Measurements from ENCODE around the gene KRT222.

KRT222 gene

DNA sequence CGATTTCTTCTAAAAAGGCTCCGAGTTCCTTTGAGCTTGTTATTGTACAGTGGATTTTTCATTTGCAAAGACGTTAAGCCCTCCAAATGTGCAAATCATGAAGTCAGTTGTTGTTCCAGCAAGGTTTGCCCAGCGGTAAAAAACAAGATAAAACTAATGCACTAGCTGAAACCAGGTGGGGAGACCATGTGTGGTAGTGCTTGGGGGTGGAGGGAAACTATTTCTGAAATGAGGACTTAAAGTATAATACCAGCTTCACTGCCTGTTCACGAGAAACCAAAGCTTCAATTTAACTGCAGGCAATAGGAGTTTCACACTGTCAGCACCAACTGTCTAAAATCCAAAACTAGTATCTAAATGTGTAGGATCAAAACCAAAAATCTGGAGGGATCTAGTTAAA, 39.7 kb downstream of the KRT222 start:
- Histone ChIP-seq H3K27ac (ENCODE audit: low read depth, low read length) (no peak overlapping the region), H3K9me3 (ENCODE audit: insufficient read depth, low read depth, low read length) (no peaks in the 10 kb centered on the region), H3K27me3 (ENCODE audit: insufficient read depth, low read length) (no peaks in the 10 kb centered on the region), H3K4me3 (ENCODE audit: low read length) (no peak overlapping the region), H3K9ac (ENCODE audit: low read depth, low read length) (no peak overlapping the region), H3K36me3 (ENCODE audit: insufficient read depth, low read length) (peaks cover 33% of the 10 kb centered on the region), H3K4me1 (ENCODE audit: insufficient read depth, low read length) (no peaks in the 10 kb centered on the region)
- WGBS: 86% methylated on average over 4 of the region's 5 CpGs

DNA sequence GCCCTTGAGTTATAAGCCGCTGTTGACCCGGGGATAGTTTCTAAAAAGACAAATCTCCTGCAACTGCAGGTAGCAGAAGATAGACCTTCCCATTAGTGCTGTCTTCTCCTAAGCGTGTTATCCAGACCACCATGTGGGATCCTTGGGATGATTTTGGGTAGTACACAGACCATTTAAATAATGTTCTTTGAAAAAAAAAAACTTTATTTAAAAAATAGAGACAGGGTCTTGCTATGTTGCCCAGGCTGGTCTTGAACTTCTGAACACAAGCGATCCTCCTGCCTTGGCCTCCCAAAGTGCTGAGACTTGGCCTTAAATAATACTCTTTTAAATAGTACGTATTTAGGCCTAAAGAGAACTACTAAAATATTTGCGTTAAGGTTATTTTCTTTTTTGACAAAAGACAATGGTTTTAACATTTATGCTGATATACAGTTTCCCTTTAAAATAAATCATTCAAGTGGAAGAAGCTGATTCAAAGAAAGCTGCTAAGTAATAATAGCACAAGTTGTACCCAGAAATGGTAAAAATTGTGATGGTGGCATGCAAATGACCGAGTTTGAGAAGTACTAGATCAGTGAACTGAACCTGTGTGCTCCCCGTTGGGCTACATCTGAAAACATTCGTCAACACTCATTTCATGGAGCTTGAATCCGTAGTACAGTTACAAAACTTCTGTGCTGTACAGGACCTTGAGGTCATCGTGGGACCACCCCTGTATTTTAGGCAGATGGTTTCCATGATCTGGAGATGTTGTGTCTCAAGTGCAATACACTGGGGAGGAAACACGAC, 41.4 kb downstream of the KRT222 start:
- no peak overlapping the region for H3K4me3 ChIP-seq (ENCODE audit: low read length)
- 95% methylated on average over 9 of the region's 12 CpGs for WGBS
- H3K27me3 ChIP-seq (ENCODE audit: insufficient read depth, low read length): no peaks in the 10 kb centered on the region
- H3K4me1 ChIP-seq (ENCODE audit: insufficient read depth, low read length): no peaks in the 10 kb centered on the region
- H3K36me3 ChIP-seq (ENCODE audit: insufficient read depth, low read length): peaks cover 16% of the 10 kb centered on the region
- no peak overlapping the region for H3K9ac ChIP-seq (ENCODE audit: low read depth, low read length)
- no peaks in the 10 kb centered on the region for H3K9me3 ChIP-seq (ENCODE audit: insufficient read depth, low read depth, low read length)
- no peak overlapping the region for H3K27ac ChIP-seq (ENCODE audit: low read depth, low read length)

DNA sequence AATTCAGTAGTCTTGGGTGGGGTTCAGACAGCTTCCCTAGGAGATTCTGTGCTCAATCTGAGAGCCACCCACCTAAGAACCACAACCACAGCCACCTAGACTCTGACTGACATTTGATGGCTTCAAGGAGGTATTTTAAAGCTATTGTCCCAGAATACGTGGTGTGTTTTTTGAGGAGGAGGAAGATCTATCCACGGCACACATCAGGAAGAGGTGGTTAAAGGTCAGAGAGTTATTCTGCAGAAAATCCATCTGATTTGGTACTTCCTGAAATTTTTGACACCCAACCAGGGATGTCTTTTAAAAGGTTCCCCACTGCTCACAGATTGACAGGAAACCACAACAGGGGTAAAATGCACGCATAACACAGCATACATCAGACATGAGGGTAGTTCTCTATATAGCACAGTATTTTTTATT, 42.5 kb downstream of the KRT222 start:
- WGBS: 89% methylated on average over 2 of the region's 3 CpGs
- H3K9me3 ChIP-seq (ENCODE audit: insufficient read depth, low read depth, low read length): no peaks in the 10 kb centered on the region
- no peak overlapping the region for H3K27ac ChIP-seq (ENCODE audit: low read depth, low read length)
- peaks cover 5% of the 10 kb centered on the region for H3K36me3 ChIP-seq (ENCODE audit: insufficient read depth, low read length)
- no peak overlapping the region for H3K9ac ChIP-seq (ENCODE audit: low read depth, low read length)
- no peak overlapping the region for H3K4me3 ChIP-seq (ENCODE audit: low read length)
- H3K27me3 ChIP-seq (ENCODE audit: insufficient read depth, low read length): no peaks in the 10 kb centered on the region
- no peaks in the 10 kb centered on the region for H3K4me1 ChIP-seq (ENCODE audit: insufficient read depth, low read length)

DNA sequence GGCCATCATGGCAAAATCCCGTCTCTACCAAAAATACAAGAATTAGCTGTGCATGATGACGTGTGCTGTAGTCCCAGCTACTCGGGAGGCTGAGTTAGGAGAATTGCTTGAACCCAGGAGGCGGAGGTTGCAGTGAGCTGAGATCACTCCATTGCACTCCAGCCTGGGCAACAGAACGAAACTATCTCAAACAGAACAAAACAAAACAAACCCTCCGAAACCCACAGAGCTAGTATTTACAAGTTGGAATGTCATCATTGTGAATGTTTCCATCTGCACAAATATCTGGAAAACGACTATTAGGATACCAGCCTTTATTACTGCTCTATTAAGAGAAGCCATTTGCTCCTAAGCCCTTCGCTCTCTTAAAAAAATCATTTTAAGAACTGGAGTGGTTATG, 43.4 kb downstream of the KRT222 start:
- no peaks in the 10 kb centered on the region for H3K27me3 ChIP-seq (ENCODE audit: insufficient read depth, low read length)
- H3K4me1 ChIP-seq (ENCODE audit: insufficient read depth, low read length): no peaks in the 10 kb centered on the region
- H3K9ac ChIP-seq (ENCODE audit: low read depth, low read length): no peak overlapping the region
- H3K4me3 ChIP-seq (ENCODE audit: low read length): no peak overlapping the region
- H3K27ac ChIP-seq (ENCODE audit: low read depth, low read length): no peak overlapping the region
- H3K36me3 ChIP-seq (ENCODE audit: insufficient read depth, low read length): no peaks in the 10 kb centered on the region
- H3K9me3 ChIP-seq (ENCODE audit: insufficient read depth, low read depth, low read length): no peaks in the 10 kb centered on the region
- WGBS: 92% methylated on average over 8 of the region's 8 CpGs

DNA sequence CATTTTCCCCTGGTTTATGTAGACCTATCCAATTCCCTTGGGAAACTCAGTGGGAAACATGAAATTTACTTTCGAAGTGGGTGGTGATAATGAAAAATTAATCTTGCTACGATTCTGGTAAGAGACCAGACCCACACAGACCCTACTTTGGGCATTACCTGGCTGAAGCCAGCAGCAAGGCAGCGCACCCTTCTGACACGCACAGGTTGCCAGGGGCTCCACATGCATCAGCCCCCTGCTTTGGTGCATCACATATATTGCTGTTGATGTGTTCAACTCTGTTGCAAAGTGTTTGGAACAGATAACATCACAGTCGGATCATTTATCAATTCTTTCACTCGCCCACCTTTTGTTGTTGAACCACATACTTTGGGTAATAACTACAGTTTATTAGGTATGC, 44.0 kb downstream of the KRT222 start:
- H3K27ac ChIP-seq (ENCODE audit: low read depth, low read length): no peak overlapping the region
- H3K9ac ChIP-seq (ENCODE audit: low read depth, low read length): no peak overlapping the region
- H3K4me3 ChIP-seq (ENCODE audit: low read length): no peak overlapping the region
- WGBS: 97% methylated on average over 6 of the region's 6 CpGs
- no peaks in the 10 kb centered on the region for H3K27me3 ChIP-seq (ENCODE audit: insufficient read depth, low read length)
- no peaks in the 10 kb centered on the region for H3K36me3 ChIP-seq (ENCODE audit: insufficient read depth, low read length)
- no peaks in the 10 kb centered on the region for H3K9me3 ChIP-seq (ENCODE audit: insufficient read depth, low read depth, low read length)
- no peaks in the 10 kb centered on the region for H3K4me1 ChIP-seq (ENCODE audit: insufficient read depth, low read length)

DNA sequence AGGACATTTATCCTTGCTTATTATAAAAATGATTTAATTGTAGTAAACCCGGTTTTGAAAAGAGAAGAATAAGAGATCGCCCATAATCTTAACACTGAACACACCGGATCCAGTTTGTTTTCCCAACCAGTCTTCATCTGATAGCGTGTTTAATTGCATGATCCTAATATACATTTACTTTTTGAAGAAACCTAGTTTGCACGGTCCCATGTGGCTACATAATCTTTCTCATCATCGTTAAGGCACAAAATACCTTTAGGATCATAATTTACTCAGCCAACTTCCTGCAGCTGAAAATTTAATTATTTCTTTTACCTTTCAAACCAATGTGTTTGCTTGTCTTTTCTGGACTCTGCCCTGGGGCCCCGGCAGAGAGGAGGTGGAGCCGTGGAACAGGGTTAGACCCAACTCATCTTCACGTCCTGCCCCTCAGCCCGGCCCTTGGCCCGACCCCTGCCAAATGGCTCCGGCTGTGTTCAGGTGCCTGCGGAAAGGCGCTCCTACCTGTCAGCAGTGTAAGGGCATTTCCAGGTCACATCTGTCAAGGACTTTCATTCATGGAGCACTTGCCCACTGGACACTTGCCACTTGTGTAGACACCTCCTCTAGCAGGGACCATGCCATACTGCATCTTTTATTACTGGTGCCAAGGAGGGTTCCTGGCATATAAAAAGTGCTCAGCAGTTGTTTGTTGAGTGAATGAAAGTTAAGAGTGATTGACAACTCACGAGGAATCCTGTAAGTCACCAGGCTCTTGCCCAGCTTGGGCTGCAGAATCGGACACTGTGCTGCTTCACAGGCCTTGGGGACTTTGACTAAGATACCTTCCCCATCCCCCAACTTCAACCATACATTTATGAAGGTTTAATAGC, 46.0 kb downstream of the KRT222 start:
- H3K9me3 ChIP-seq (ENCODE audit: insufficient read depth, low read depth, low read length): no peaks in the 10 kb centered on the region
- no peaks in the 10 kb centered on the region for H3K4me1 ChIP-seq (ENCODE audit: insufficient read depth, low read length)
- no peak overlapping the region for H3K27ac ChIP-seq (ENCODE audit: low read depth, low read length)
- no peak overlapping the region for H3K4me3 ChIP-seq (ENCODE audit: low read length)
- H3K9ac ChIP-seq (ENCODE audit: low read depth, low read length): no peak overlapping the region
- no peaks in the 10 kb centered on the region for H3K36me3 ChIP-seq (ENCODE audit: insufficient read depth, low read length)
- H3K27me3 ChIP-seq (ENCODE audit: insufficient read depth, low read length): no peaks in the 10 kb centered on the region
- 79% methylated on average over 14 of the region's 16 CpGs for WGBS

DNA sequence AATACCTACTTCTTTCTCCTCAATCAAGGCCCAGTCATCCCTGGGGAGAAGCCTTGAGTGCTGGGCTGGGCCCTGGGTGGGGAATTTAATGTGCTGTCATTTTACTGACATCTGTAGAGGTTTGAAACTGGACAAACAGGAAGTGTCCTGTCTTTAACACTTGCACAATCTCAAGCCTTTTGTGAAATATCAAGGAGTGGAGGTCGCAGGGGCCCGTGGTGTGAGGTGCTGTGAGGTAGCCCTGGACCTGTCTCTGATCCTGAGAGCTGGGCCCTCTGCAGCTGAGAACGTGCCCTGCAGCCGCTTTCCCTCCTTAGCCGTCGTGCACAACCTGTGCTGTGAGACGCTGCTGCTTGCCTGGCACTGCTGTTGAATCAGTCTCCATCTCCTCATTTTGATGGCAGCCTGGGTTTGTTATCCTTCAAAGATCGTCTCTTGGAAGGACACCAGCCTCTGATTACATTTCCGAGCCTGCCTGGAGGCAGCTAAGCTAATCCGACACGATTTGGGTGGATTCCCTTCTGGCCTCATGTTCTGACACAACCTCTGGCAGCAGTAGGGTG, 47.2 kb downstream of the KRT222 start:
- H3K4me3 ChIP-seq (ENCODE audit: low read length): no peak overlapping the region
- H3K27me3 ChIP-seq (ENCODE audit: insufficient read depth, low read length): no peaks in the 10 kb centered on the region
- H3K4me1 ChIP-seq (ENCODE audit: insufficient read depth, low read length): no peaks in the 10 kb centered on the region
- H3K9ac ChIP-seq (ENCODE audit: low read depth, low read length): no peak overlapping the region
- no peaks in the 10 kb centered on the region for H3K9me3 ChIP-seq (ENCODE audit: insufficient read depth, low read depth, low read length)
- no peaks in the 10 kb centered on the region for H3K36me3 ChIP-seq (ENCODE audit: insufficient read depth, low read length)
- H3K27ac ChIP-seq (ENCODE audit: low read depth, low read length): no peak overlapping the region
- 77% methylated on average over 11 of the region's 11 CpGs for WGBS

DNA sequence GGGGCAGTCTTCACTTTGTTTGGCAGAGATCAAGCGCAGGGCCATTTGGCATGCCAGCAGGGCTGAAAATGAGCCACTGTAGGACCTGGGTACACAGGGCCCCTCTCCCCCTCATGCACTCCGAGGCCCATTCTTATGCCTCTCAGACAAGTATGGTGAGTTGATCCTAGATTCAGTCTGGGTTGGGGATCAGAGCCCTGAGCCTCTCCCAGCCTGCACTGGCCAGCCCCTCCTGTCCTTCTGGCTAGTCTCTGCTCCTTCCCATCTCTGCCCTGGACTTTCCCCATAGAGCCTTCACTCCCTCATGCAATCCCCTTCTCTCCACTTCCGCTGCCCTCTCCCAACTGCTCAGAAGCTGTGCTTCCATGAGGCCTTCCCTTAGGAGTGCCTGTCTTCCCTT, 48.4 kb downstream of the KRT222 start:
- WGBS: 95% methylated on average over 3 of the region's 3 CpGs
- no peaks in the 10 kb centered on the region for H3K27me3 ChIP-seq (ENCODE audit: insufficient read depth, low read length)

DNA sequence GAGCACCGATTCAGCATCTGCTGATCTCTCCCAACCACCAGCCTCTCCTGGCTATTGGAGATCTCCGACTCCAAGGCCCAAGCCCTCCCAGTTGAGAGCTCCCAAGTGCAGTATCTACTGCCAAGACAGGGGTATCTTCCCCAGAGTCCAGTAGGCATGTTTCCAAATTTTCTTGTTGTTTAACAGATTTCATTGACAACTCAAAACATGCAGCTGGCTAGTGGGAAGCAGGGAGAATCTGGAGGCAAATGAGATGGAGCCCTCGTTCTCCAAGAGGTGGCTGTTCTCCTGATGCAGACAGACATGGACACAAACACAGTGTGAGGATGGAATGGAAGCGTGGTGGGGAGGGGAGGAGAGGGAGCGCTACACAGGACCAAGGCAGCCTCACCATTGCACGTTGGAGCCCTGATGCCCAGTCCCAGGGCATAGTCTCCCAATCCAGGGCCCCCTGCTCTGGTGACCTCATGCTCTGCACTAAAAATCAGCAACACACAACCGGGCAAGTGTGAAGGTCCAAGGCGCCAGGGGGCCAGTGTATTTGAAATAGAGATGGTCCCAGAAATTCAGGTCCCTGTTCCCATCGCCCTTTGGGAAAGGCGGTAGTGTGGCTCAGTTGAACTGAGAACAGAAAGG, 49.0 kb downstream of the KRT222 start:
- Histone ChIP-seq H3K4me1 (ENCODE audit: insufficient read depth, low read length) (no peaks in the 10 kb centered on the region), H3K9ac (ENCODE audit: low read depth, low read length) (no peak overlapping the region), H3K36me3 (ENCODE audit: insufficient read depth, low read length) (no peaks in the 10 kb centered on the region), H3K9me3 (ENCODE audit: insufficient read depth, low read depth, low read length) (no peaks in the 10 kb centered on the region), H3K27me3 (ENCODE audit: insufficient read depth, low read length) (no peaks in the 10 kb centered on the region), H3K27ac (ENCODE audit: low read depth, low read length) (no peak overlapping the region), H3K4me3 (ENCODE audit: low read length) (no peak overlapping the region)
- 79% methylated on average over 10 of the region's 10 CpGs for WGBS

More for the DNA sequence above, 48.4 kb downstream of the KRT222 start:
- Histone ChIP-seq H3K27ac (ENCODE audit: low read depth, low read length) (no peak overlapping the region), H3K4me3 (ENCODE audit: low read length) (no peak overlapping the region), H3K36me3 (ENCODE audit: insufficient read depth, low read length) (no peaks in the 10 kb centered on the region), H3K9ac (ENCODE audit: low read depth, low read length) (no peak overlapping the region), H3K4me1 (ENCODE audit: insufficient read depth, low read length) (no peaks in the 10 kb centered on the region), H3K9me3 (ENCODE audit: insufficient read depth, low read depth, low read length) (no peaks in the 10 kb centered on the region)

DNA sequence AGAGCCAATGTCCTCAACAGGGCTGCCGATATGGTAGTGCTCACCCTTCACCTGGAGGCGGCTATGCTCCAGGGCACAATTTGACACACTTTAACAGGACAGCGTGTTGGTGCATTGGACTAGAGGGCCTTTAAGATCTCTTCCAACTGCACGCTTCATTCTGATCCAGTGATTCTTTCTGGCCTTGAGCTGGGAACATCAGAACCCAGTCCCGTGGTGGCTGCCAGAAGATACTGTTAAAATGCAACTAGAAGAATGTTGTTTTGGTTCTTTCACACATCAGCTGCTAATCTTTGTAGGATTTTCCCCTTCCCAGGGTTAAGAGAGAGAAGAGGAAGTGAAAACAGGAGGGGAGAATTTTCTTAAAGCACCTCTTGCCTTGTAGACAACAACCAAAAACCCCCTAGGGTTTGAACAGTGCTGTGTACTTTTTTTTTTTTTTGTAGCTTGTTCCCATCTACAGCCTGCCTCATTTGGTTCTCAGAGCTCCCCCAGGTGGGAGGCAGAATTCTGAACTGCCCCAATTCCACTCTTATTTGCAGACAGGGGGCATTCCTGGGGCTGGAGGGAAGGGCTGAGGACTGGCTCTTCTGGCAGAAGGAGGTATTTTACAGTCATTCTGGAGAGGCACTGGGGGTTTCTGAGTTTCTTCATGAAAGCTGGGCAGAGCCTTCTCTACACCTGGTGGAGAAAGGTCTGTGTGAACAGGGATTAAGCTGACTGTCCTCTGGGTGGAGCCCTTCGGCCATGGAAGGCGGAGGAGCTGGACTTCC, 49.7 kb downstream of the KRT222 start:
- no peaks in the 10 kb centered on the region for H3K36me3 ChIP-seq (ENCODE audit: insufficient read depth, low read length)
- no peak overlapping the region for H3K4me3 ChIP-seq (ENCODE audit: low read length)
- no peaks in the 10 kb centered on the region for H3K9me3 ChIP-seq (ENCODE audit: insufficient read depth, low read depth, low read length)
- H3K27ac ChIP-seq (ENCODE audit: low read depth, low read length): no peak overlapping the region
- no peaks in the 10 kb centered on the region for H3K27me3 ChIP-seq (ENCODE audit: insufficient read depth, low read length)
- no peaks in the 10 kb centered on the region for H3K4me1 ChIP-seq (ENCODE audit: insufficient read depth, low read length)
- WGBS: 72% methylated on average over 7 of the region's 7 CpGs
- H3K9ac ChIP-seq (ENCODE audit: low read depth, low read length): no peak overlapping the region
